Measurements from ENCODE around the gene TRIM27. TPM values are rescaled to one million over a fixed set of nuclear protein-coding genes. Genes with fewer than 3 reads are reported as not detected.

Gene TRIM27
- total RNA-seq, 1 donor from 2014 or later = 65.2 TPM

DNA sequence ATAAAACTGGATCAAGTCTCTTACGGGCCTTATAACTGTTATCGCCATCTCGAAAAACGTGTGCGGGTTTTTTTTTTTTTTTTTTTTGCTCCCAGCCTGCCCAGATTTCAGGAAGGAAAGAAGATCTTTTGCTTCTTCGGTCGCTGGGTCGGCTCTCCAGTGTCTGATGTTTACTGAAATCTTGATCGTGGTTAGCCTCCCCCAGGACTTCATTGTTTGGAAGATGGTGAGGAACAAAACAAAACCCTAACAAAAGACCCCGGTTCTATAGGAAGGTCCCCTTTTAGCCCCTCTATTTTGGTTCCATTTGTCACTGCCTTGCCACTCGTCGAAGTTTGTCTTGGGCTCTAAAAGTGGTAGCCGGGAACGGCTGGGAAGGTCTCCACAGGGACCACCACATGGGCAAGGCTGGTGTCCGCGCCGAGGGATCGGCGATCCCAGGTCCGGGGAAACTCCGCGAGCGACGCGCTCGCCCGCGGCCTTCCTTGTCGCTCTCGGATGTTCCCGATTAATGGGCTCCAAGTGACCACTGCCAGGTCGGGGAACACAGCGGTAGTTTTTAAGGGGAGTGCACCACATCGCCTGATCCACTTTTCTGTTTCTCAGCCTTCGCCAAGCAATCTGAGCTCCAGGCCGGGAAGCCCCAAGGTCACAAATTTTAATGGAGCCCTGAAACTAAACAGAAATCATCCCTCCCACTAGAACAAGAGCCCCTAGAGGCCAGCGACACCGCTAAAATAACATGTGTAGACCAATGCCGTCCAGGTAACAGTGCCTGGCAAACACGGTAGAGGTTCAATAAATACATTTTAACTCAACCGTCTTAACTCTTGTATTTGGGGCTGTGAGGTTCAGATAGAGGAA lies 27.0 kb downstream of the TRIM27 start:
- Mint-ChIP-seq H3K4me3 (ENCODE audit: unreplicated experiment) (peak overlapping the region; percentile 99), H3K4me1 (ENCODE audit: low read depth, unreplicated experiment) (peaks cover 2% of the 10 kb centered on the region), H3K36me3 (ENCODE audit: unreplicated experiment) (no peaks in the 10 kb centered on the region), H3K27ac (ENCODE audit: unreplicated experiment) (peak overlapping the region; percentile 100), H3K27me3 (ENCODE audit: unreplicated experiment) (peaks cover 20% of the 10 kb centered on the region), H3K9me3 (ENCODE audit: unreplicated experiment) (peaks cover 18% of the 10 kb centered on the region)
- DNase-seq = peak; percentile 64
- TF ChIP-seq, protein P1, sequence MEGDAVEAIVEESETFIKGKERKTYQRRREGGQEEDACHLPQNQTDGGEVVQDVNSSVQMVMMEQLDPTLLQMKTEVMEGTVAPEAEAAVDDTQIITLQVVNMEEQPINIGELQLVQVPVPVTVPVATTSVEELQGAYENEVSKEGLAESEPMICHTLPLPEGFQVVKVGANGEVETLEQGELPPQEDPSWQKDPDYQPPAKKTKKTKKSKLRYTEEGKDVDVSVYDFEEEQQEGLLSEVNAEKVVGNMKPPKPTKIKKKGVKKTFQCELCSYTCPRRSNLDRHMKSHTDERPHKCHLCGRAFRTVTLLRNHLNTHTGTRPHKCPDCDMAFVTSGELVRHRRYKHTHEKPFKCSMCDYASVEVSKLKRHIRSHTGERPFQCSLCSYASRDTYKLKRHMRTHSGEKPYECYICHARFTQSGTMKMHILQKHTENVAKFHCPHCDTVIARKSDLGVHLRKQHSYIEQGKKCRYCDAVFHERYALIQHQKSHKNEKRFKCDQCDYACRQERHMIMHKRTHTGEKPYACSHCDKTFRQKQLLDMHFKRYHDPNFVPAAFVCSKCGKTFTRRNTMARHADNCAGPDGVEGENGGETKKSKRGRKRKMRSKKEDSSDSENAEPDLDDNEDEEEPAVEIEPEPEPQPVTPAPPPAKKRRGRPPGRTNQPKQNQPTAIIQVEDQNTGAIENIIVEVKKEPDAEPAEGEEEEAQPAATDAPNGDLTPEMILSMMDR (IDR thresholded peaks at IDR 0.05; ENCODE audit: partially characterized antibody, unreplicated experiment) = peak; percentile 17

DNA sequence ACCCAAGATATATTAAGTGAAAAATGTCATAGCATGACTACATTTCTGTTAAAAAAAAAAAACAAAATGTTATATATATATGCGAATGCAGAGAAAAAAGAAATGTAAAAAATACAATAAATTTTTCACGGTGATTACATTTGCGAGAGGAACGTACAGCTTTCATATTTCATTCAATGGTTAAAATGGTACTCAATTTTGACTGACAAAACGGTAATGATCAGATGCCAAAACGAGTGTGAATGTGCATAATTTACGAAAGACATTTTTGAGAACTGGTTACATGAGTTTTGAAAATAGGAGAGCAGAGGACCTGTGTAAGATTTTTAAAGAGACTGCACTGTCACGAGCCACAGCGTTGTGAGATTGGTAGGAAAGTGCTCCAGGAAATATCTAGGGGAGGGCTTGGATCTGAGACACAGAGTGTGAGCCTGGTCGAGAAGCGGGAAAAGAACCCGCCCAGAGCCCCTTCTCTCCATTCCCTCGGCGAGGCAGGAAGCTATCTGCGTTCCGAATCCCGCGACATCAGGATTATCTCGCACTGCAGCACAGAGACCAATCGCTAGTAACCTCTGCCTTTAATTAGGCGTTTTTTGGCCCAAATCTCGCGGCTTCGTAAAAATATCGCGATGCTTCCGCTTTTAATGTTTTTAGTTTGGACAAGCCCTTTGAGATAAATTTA lies 28.5 kb downstream of the TRIM27 start:
- peaks cover 18% of the 10 kb centered on the region for H3K9me3 Mint-ChIP-seq (ENCODE audit: unreplicated experiment)
- H3K27ac Mint-ChIP-seq (ENCODE audit: unreplicated experiment) = peak overlapping the region; percentile 100
- H3K4me3 Mint-ChIP-seq (ENCODE audit: unreplicated experiment) = peak overlapping the region; percentile 99
- TF ChIP-seq, protein P1 (IDR thresholded peaks at IDR 0.05; ENCODE audit: partially characterized antibody, unreplicated experiment) = no peak
- H3K4me1 Mint-ChIP-seq (ENCODE audit: low read depth, unreplicated experiment) = peaks cover 2% of the 10 kb centered on the region
- H3K27me3 Mint-ChIP-seq (ENCODE audit: unreplicated experiment) = peaks cover 20% of the 10 kb centered on the region
- H3K36me3 Mint-ChIP-seq (ENCODE audit: unreplicated experiment) = no peaks in the 10 kb centered on the region
- peak; percentile 87 for DNase-seq

DNA sequence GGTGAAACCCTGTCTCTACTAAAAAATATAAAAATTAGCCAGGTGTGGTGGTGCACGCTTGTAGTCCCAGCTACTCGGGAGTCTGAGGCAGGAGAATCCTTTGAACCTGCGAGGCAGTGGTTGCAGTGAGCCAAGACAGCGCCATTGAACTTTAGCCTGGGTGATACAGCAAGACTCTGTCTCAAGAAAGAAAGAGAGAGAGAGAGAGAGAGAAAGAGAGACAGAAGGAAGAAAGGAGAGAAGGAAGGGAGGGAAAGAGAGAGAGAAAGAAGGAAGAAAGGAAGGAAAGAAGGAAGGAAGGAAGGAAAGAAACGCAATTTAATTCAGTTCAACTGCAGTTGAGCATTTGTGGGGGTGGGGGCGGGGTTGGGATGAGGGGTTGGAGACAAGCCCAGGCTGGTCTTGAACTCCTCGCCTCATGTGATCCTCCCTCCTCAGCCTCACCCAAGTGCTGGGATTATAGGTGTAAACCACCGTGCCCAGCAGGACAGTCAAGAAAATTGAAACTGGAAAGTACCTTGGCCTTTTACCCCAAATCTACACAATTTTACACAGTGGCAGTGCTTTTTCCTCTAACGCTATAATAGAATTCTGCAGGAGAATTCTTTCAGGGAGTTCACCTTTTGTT lies 30.5 kb downstream of the TRIM27 start:
- H3K4me1 Mint-ChIP-seq (ENCODE audit: low read depth, unreplicated experiment) = peaks cover 2% of the 10 kb centered on the region
- H3K27me3 Mint-ChIP-seq (ENCODE audit: unreplicated experiment) = peaks cover 17% of the 10 kb centered on the region
- TF ChIP-seq, protein P1 (IDR thresholded peaks at IDR 0.05; ENCODE audit: partially characterized antibody, unreplicated experiment) = no peak
- H3K9me3 Mint-ChIP-seq (ENCODE audit: unreplicated experiment) = peaks cover 18% of the 10 kb centered on the region
- H3K4me3 Mint-ChIP-seq (ENCODE audit: unreplicated experiment) = no peak overlapping the region
- no peaks in the 10 kb centered on the region for H3K36me3 Mint-ChIP-seq (ENCODE audit: unreplicated experiment)
- no peak overlapping the region for H3K27ac Mint-ChIP-seq (ENCODE audit: unreplicated experiment)
- no peak for DNase-seq

DNA sequence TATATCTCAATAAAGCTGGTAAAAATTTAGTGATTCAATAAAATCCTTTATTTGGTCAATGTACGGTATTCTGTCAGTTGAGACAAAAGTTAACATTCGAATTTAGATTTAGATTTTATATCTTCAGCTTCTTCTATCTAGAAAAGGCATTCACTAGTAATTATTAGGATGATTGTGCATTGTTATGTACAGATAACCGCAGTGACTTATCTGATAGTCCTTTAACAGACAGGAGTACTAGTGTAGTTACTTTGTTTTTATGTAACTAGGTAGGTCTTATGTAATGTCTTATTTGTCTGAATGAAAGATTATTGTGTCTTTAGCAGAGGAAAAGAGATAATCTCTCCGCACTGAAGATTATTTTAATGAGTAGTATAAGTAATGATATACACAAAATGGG lies 31.3 kb downstream of the TRIM27 start:
- TF ChIP-seq, protein P1 (IDR thresholded peaks at IDR 0.05; ENCODE audit: partially characterized antibody, unreplicated experiment) = no peak
- Mint-ChIP-seq H3K9me3 (ENCODE audit: unreplicated experiment) (peaks cover 18% of the 10 kb centered on the region), H3K27ac (ENCODE audit: unreplicated experiment) (no peak overlapping the region), H3K4me3 (ENCODE audit: unreplicated experiment) (no peak overlapping the region), H3K36me3 (ENCODE audit: unreplicated experiment) (no peaks in the 10 kb centered on the region), H3K4me1 (ENCODE audit: low read depth, unreplicated experiment) (peaks cover 2% of the 10 kb centered on the region), H3K27me3 (ENCODE audit: unreplicated experiment) (peaks cover 17% of the 10 kb centered on the region)
- no peak for DNase-seq
